ENCODE measurements around the gene TMED1. TPM values are rescaled to one million over a fixed set of nuclear protein-coding genes. Genes with fewer than 3 reads are reported as not detected.

Gene TMED1
- total RNA-seq, 1 experiment from 2014 or later, result 10.2 TPM

DNA sequence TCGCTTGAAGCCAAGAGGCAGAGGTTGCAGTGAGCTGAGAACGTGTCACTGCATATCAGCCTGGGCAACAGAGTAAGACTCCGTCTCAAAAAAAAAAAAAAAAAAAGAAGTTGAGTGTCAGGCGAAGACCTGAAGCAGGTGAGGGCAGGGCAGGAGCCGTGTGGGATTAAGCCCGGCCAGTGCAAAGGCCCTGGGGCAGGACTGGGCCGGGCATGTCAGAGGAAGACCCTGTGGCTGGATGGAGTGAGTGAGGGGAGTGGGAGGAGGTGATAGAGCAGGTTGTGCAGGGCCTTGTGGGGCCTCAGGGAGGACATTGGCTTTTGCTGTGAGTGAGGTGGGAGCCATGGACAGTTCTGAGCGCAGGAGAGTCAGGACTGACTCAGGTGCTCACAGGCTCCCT is 47.9 kb downstream of the TMED1 start:
- no peak overlapping the region for H3K27ac ChIP-seq (ENCODE audit: low read length)
- no peak overlapping the region for H2AFZ ChIP-seq (ENCODE audit: low read length)
- no peaks in the 10 kb centered on the region for H3K79me2 ChIP-seq (ENCODE audit: low read length)
- H3K9me3 ChIP-seq (ENCODE audit: low read length), result no peaks in the 10 kb centered on the region
- H3K4me2 ChIP-seq (ENCODE audit: low read depth, low read length, poor library complexity, severe bottlenecking), result no peak overlapping the region
- H4K20me1 ChIP-seq (ENCODE audit: insufficient read depth, low read depth, low read length), result no peaks in the 10 kb centered on the region
- H3K9ac ChIP-seq (ENCODE audit: low read length), result no peak overlapping the region
- H3K4me1 ChIP-seq (ENCODE audit: low read length), result peaks cover 7% of the 10 kb centered on the region
- H3K36me3 ChIP-seq (ENCODE audit: insufficient read depth, low read length), result peaks cover 18% of the 10 kb centered on the region
- H3K27me3 ChIP-seq (ENCODE audit: low read length), result no peaks in the 10 kb centered on the region
- H3K9me2 ChIP-seq (replicated peaks; ENCODE audit: insufficient read depth, low read length), result no peaks in the 10 kb centered on the region
- no peak for DNase-seq
- no peak overlapping the region for H3K4me3 ChIP-seq (ENCODE audit: low read length)

DNA sequence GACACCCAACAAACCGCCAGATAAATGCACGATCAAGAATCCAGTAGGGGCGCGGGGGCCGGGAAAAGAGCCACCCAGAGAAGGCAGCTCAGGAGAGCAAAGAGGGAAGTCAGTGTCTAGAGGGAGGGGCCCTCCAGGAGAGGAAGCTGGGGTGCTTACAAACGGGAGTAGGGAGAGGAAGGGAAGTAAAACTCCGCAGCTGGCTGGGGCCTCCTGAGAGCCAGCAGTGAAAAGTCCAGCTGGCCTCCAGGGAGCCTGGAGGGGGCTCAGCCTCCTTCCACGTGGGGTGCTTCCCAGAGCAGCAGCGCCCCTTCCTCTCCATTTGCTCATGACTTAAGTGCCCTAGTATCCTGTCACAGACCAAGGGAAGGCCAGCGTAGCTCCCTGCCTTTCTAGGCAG is 51.8 kb downstream of the TMED1 start:
- no peaks in the 10 kb centered on the region for H3K9me2 ChIP-seq (replicated peaks; ENCODE audit: insufficient read depth, low read length)
- H2AFZ ChIP-seq (ENCODE audit: low read length), result no peak overlapping the region
- H3K4me1 ChIP-seq (ENCODE audit: low read length), result no peaks in the 10 kb centered on the region
- no peaks in the 10 kb centered on the region for H3K27me3 ChIP-seq (ENCODE audit: low read length)
- no peak overlapping the region for H3K27ac ChIP-seq (ENCODE audit: low read length)
- no peak for DNase-seq
- H3K9me3 ChIP-seq (ENCODE audit: low read length), result no peaks in the 10 kb centered on the region
- no peak overlapping the region for H3K9ac ChIP-seq (ENCODE audit: low read length)
- no peaks in the 10 kb centered on the region for H3K79me2 ChIP-seq (ENCODE audit: low read length)
- no peaks in the 10 kb centered on the region for H4K20me1 ChIP-seq (ENCODE audit: insufficient read depth, low read depth, low read length)
- H3K36me3 ChIP-seq (ENCODE audit: insufficient read depth, low read length), result peaks cover 24% of the 10 kb centered on the region
- H3K4me2 ChIP-seq (ENCODE audit: low read depth, low read length, poor library complexity, severe bottlenecking), result no peak overlapping the region
- no peak overlapping the region for H3K4me3 ChIP-seq (ENCODE audit: low read length)

DNA sequence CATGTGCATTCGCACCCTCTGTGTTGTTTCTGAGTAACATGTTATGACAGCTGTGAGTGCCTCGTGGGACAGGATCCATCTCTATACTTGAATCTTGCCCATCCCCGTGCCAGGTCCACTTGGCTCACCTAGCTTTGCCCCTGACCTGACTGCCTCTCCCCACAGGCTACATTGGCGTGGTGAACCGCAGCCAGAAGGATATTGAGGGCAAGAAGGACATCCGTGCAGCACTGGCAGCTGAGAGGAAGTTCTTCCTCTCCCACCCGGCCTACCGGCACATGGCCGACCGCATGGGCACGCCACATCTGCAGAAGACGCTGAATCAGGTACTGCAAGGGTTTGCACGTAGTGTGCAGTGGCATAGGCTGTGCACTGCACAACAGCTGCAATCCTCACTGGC is 53.2 kb downstream of the TMED1 start:
- Histone ChIP-seq H3K9ac (ENCODE audit: low read length) (no peak overlapping the region), H3K9me2 (replicated peaks; ENCODE audit: insufficient read depth, low read length) (no peaks in the 10 kb centered on the region), H3K4me3 (ENCODE audit: low read length) (no peak overlapping the region), H3K4me1 (ENCODE audit: low read length) (no peaks in the 10 kb centered on the region), H3K27me3 (ENCODE audit: low read length) (no peaks in the 10 kb centered on the region), H2AFZ (ENCODE audit: low read length) (no peak overlapping the region), H3K36me3 (ENCODE audit: insufficient read depth, low read length) (peaks cover 27% of the 10 kb centered on the region), H3K9me3 (ENCODE audit: low read length) (no peaks in the 10 kb centered on the region), H4K20me1 (ENCODE audit: insufficient read depth, low read depth, low read length) (no peaks in the 10 kb centered on the region), H3K27ac (ENCODE audit: low read length) (no peak overlapping the region), H3K4me2 (ENCODE audit: low read depth, low read length, poor library complexity, severe bottlenecking) (no peak overlapping the region), H3K79me2 (ENCODE audit: low read length) (no peaks in the 10 kb centered on the region)
- no peak for DNase-seq

Small RNA genes lying within 50 kb of the gene (small RNA-seq; reads per million reads assigned to genes)
- not detected for gene MIR199A1
- not detected for gene MIR6793

Other genes with a start within 250 kb of the TMED1 start
- gene AP1M2, start 248.9 kb downstream of the TMED1 start, total RNA-seq (2014; rRNA removed; shearing (Covaris generic); ENCODE audit: low replicate concordance), result not detected in 2 replicates
- gene SLC44A2, start 210.7 kb downstream of the TMED1 start, total RNA-seq (2014; rRNA removed; shearing (Covaris generic); ENCODE audit: low replicate concordance), result 38.2 and 48.0 TPM in 2 replicates
- 113 and 194 TPM in 2 replicates for gene ILF3, start 181.9 kb downstream of the TMED1 start, total RNA-seq (2014; rRNA removed; shearing (Covaris generic); ENCODE audit: low replicate concordance)
- 28.2 and 44.4 TPM in 2 replicates for gene QTRT1, start 134.8 kb downstream of the TMED1 start, total RNA-seq (2014; rRNA removed; shearing (Covaris generic); ENCODE audit: low replicate concordance)
- 91.1 and 93.7 TPM in 2 replicates for gene DNM2, start 118.1 kb downstream of the TMED1 start, total RNA-seq (2014; rRNA removed; shearing (Covaris generic); ENCODE audit: low replicate concordance)
- 6.1 and 12.9 TPM in 2 replicates for gene C19orf38, start 12.2 kb upstream of the TMED1 start, total RNA-seq (2014; rRNA removed; shearing (Covaris generic); ENCODE audit: low replicate concordance)
- 32.7 and 38.2 TPM in 2 replicates for gene CARM1, start 35.3 kb upstream of the TMED1 start, total RNA-seq (2014; rRNA removed; shearing (Covaris generic); ENCODE audit: low replicate concordance)
- gene YIPF2, start 92.4 kb upstream of the TMED1 start, total RNA-seq (2014; rRNA removed; shearing (Covaris generic); ENCODE audit: low replicate concordance), result 26.8 and 45.6 TPM in 2 replicates
- 16.5 and 28.1 TPM in 2 replicates for gene TIMM29, start 92.6 kb upstream of the TMED1 start, total RNA-seq (2014; rRNA removed; shearing (Covaris generic); ENCODE audit: low replicate concordance)
- 103 and 118 TPM in 2 replicates for gene SMARCA4, start 124.8 kb upstream of the TMED1 start, total RNA-seq (2014; rRNA removed; shearing (Covaris generic); ENCODE audit: low replicate concordance)